ENCODE measurements around the gene GLS. TPM values are rescaled to one million over a fixed set of nuclear protein-coding genes. Genes with fewer than 3 reads are reported as not detected.
"Not testable (repeated sequence)": the region's sequence is repeated elsewhere in the genome, so short reads cannot be mapped to it uniquely, and the experiment has no call there.

Gene GLS
- total RNA-seq, 1 donor from 2014 or later: 178 TPM

DNA sequence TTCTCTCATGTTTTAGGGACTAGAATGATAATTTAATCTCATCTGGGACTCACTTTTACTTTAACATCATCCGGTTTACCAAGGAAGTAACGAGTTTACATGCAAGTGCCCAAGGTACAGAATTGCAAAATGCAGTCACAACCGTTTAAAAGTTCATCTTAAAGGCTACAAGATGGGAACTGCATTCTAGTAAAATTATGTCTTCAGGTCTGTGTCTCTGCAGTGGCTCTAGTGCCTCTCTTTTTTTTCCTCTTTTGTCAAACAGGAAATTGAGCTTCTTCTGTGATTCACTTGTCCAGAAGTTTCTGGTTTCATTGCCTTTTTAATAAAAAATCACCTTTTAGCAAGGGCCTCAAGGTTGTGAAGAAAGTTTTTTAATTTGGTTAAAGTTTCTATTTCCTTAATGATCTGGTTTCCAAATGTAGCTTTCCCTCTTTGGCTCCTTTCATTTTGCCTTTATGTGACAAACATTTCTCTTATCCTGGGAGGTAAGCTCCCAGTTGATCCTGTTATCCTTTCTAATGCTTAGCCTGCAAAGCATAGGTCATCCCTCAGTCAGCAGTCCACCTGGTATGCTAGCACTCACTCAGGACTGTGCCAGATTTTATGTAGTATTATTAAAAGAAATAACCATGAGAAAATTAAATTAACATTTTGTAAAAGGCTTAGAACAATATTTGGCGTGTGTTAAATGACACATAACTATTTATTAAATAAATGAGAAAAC is 2.4 kb downstream of the GLS start:
- Mint-ChIP-seq H3K4me3 (ENCODE audit: unreplicated experiment) (peak overlapping the region; percentile 92), H3K36me3 (ENCODE audit: unreplicated experiment) (no peaks in the 10 kb centered on the region), H3K27me3 (ENCODE audit: unreplicated experiment) (no peaks in the 10 kb centered on the region), H3K9me3 (ENCODE audit: unreplicated experiment) (no peaks in the 10 kb centered on the region), H3K4me1 (ENCODE audit: unreplicated experiment) (peaks cover 61% of the 10 kb centered on the region), H3K27ac (ENCODE audit: unreplicated experiment) (peak overlapping the region; percentile 91)
- TF ChIP-seq, protein P1, sequence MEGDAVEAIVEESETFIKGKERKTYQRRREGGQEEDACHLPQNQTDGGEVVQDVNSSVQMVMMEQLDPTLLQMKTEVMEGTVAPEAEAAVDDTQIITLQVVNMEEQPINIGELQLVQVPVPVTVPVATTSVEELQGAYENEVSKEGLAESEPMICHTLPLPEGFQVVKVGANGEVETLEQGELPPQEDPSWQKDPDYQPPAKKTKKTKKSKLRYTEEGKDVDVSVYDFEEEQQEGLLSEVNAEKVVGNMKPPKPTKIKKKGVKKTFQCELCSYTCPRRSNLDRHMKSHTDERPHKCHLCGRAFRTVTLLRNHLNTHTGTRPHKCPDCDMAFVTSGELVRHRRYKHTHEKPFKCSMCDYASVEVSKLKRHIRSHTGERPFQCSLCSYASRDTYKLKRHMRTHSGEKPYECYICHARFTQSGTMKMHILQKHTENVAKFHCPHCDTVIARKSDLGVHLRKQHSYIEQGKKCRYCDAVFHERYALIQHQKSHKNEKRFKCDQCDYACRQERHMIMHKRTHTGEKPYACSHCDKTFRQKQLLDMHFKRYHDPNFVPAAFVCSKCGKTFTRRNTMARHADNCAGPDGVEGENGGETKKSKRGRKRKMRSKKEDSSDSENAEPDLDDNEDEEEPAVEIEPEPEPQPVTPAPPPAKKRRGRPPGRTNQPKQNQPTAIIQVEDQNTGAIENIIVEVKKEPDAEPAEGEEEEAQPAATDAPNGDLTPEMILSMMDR (IDR thresholded peaks at IDR 0.05): no peak
- DNase-seq (ENCODE audit: extremely low spot score, unreplicated experiment): no peak

DNA sequence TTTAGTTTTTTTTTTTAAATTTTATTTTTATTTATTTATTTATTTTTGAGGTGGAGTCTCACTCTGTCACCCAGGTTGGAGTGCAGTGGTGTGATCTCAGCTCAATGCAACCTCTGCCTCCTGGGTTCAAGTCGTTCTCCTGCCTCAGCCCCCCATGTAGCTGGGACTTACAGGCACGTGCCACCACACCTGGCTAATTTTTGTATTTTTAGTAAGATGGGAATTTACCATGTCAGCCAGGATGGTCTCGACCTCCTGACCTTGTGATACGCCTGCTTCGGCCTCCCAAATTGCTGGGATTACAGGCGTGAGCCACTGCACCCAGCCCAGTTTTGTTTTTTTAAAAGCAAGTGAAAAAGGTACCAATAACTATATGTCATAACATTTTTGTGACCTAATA is 5.2 kb downstream of the GLS start:
- not testable (repeated sequence) for H3K36me3 Mint-ChIP-seq (ENCODE audit: unreplicated experiment); H3K9me3 Mint-ChIP-seq (ENCODE audit: unreplicated experiment); H3K27me3 Mint-ChIP-seq (ENCODE audit: unreplicated experiment); DNase-seq (ENCODE audit: extremely low spot score, unreplicated experiment); H3K4me3 Mint-ChIP-seq (ENCODE audit: unreplicated experiment)
- H3K27ac Mint-ChIP-seq (ENCODE audit: unreplicated experiment): peak overlapping the region; percentile 44
- H3K4me1 Mint-ChIP-seq (ENCODE audit: unreplicated experiment): peaks cover 73% of the 10 kb centered on the region

DNA sequence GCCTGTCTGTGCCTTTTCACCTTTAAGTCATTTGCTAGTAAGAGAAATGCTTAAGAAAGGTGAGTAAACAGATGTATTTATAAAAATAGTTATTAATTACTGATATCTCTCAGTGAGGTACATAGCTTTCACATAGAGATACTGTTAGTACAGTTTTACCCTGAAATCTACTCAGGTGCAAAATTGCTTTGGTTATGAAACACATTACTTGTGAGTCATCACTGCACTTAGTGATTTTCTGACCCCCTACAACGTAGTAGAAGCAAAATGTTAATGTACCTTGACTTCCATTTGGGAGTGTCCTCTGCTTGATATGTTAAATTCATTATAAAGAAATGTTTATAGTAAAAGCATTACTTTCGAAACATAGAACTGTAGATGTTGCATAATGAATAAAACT is 6.5 kb downstream of the GLS start:
- Mint-ChIP-seq H3K9me3 (ENCODE audit: unreplicated experiment) (peaks cover 4% of the 10 kb centered on the region), H3K4me3 (ENCODE audit: unreplicated experiment) (no peak overlapping the region), H3K27ac (ENCODE audit: unreplicated experiment) (peak overlapping the region; percentile 32), H3K36me3 (ENCODE audit: unreplicated experiment) (peaks cover 11% of the 10 kb centered on the region), H3K27me3 (ENCODE audit: unreplicated experiment) (no peaks in the 10 kb centered on the region), H3K4me1 (ENCODE audit: unreplicated experiment) (peaks cover 82% of the 10 kb centered on the region)
- no peak for DNase-seq (ENCODE audit: extremely low spot score, unreplicated experiment)
- TF ChIP-seq, protein P1 (IDR thresholded peaks at IDR 0.05): no peak

DNA sequence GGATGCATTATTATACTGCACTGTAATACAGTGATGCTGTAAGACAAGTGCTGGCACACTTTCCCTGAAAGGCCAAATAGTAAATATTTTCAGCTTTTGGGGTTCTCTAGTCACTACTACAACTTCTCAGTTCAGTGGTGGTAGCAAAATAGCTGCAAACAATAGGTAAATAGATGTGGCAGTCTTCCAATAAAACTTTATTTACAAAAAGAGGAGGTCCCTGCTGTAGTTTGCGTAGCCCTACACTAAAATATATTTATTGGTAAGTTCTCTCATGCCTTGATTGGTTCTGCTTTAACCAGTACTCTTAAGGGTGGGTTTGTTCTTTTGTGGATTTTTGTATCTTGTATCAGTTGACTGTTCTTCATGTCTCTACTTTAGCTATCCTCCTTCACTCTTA is 7.8 kb downstream of the GLS start:
- Mint-ChIP-seq H3K27me3 (ENCODE audit: unreplicated experiment) (no peaks in the 10 kb centered on the region), H3K36me3 (ENCODE audit: unreplicated experiment) (peaks cover 11% of the 10 kb centered on the region), H3K4me3 (ENCODE audit: unreplicated experiment) (no peak overlapping the region), H3K9me3 (ENCODE audit: unreplicated experiment) (peaks cover 4% of the 10 kb centered on the region), H3K27ac (ENCODE audit: unreplicated experiment) (peak overlapping the region; percentile 39), H3K4me1 (ENCODE audit: unreplicated experiment) (peaks cover 78% of the 10 kb centered on the region)
- TF ChIP-seq, protein P1 (IDR thresholded peaks at IDR 0.05): no peak
- DNase-seq (ENCODE audit: extremely low spot score, unreplicated experiment): no peak

DNA sequence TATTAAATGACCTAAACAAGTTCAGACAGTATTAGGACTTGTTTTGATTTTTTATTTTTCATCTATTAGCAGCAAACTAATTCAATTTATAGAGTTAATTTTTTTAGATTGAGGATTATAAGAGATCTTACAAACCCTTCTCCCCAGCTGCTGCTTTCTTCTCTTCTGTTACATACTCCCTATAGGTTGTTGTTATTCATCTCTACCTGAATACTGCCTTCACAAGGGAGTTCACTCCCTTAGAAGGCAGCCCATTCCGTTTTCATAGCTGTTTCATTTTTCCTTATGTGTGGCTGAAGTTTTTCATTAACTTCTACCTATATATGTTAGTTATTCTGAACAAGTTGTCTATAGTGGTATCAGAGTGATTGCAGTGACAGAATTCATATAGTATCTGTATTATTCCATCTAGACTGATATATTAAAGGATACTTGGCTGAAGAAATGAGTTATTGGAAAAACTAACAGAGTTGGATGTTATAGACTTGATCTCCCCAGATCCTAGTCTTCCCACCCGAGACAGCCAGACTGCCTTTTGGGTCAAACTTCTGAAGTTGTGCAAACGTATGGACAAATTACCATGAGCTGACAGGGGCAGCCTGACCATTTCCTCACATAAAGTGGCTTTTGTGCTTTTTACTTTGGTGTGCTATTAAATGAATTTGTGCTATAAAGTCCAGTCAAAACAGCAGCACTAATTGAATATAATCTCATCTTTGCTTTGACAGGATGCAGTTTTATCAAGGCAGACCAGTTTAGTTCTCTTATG is 8.7 kb downstream of the GLS start:
- peak overlapping the region; percentile 23 for H3K4me3 Mint-ChIP-seq (ENCODE audit: unreplicated experiment)

More for the DNA sequence above, 8.7 kb downstream of the GLS start:
- H3K27ac Mint-ChIP-seq (ENCODE audit: unreplicated experiment): peak overlapping the region; percentile 39
- TF ChIP-seq, protein P1 (IDR thresholded peaks at IDR 0.05): no peak
- peaks cover 11% of the 10 kb centered on the region for H3K36me3 Mint-ChIP-seq (ENCODE audit: unreplicated experiment)
- H3K27me3 Mint-ChIP-seq (ENCODE audit: unreplicated experiment): no peaks in the 10 kb centered on the region
- H3K9me3 Mint-ChIP-seq (ENCODE audit: unreplicated experiment): peaks cover 4% of the 10 kb centered on the region
- DNase-seq (ENCODE audit: extremely low spot score, unreplicated experiment): no peak
- H3K4me1 Mint-ChIP-seq (ENCODE audit: unreplicated experiment): peaks cover 76% of the 10 kb centered on the region

Measured in osteocyte (in vitro differentiated cells).